Panc1 (cell line): ENCODE measurements around the gene HEG1.

Experiments used
- POLR2AphosphoS5 ChIP-seq: IDR thresholded peaks from 2 replicates; pipeline ENCODE4 v1.6.1; 2012; ENCODE audit warnings: mild to moderate bottlenecking, low read depth, low read length, moderate library complexity
- TF ChIP-seq, protein P1 (sequence below), 2 experiments: IDR thresholded peaks; 2 replicates each; pipeline ENCODE4 v1.6.1; 2011 to 2012; ENCODE audit warnings: low read depth in 2 of 2, control low read depth in 1 of 2, low read length in 1 of 2, mild to moderate bottlenecking in 1 of 2, moderate library complexity in 1 of 2; ENCODE audit not compliant: insufficient read depth in 1 of 2

DNA sequence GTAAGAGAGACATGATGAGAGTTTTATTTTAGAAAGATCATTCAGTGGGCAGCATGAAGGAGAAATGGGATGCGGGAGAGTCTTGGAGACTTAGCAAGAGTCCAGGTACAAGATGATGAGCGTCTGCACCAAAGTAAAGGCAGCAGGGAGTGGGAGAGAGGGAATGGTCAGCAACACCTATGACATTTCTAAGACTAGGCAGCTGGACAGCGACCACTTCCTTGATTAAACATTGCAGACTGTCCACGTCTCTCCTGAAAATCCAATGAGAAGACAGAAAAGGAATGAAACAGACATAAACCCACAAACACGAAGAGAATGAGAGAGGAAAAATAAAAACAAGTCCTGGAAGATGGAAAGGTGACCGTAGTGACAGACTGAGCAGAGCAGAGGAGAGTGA, 46.7 kb upstream of the HEG1 start:
- TF ChIP-seq, protein P1, sequence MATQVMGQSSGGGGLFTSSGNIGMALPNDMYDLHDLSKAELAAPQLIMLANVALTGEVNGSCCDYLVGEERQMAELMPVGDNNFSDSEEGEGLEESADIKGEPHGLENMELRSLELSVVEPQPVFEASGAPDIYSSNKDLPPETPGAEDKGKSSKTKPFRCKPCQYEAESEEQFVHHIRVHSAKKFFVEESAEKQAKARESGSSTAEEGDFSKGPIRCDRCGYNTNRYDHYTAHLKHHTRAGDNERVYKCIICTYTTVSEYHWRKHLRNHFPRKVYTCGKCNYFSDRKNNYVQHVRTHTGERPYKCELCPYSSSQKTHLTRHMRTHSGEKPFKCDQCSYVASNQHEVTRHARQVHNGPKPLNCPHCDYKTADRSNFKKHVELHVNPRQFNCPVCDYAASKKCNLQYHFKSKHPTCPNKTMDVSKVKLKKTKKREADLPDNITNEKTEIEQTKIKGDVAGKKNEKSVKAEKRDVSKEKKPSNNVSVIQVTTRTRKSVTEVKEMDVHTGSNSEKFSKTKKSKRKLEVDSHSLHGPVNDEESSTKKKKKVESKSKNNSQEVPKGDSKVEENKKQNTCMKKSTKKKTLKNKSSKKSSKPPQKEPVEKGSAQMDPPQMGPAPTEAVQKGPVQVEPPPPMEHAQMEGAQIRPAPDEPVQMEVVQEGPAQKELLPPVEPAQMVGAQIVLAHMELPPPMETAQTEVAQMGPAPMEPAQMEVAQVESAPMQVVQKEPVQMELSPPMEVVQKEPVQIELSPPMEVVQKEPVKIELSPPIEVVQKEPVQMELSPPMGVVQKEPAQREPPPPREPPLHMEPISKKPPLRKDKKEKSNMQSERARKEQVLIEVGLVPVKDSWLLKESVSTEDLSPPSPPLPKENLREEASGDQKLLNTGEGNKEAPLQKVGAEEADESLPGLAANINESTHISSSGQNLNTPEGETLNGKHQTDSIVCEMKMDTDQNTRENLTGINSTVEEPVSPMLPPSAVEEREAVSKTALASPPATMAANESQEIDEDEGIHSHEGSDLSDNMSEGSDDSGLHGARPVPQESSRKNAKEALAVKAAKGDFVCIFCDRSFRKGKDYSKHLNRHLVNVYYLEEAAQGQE (IDR thresholded peaks at IDR 0.05; ENCODE audit: insufficient read depth in 1 of 2, low read depth in 2 of 2, low read length in 1 of 2): peak; percentile 58 to 65; a peak in 1 of 4 replicates
- TF ChIP-seq POLR2AphosphoS5: no peak
